ENCODE results near the gene TFAP2B.

TFAP2B gene

GRCh38 chr6:50848989-50849795, 30.5 kb downstream of the TFAP2B start:
- DNase-seq (ENCODE audit: low spot score) = no peak

- DNase-seq (ENCODE audit: low spot score) = no peak
These were observed 31.1 kb downstream of the TFAP2B start for GRCh38 chr6:50849796-50850180.

- DNase-seq (ENCODE audit: low spot score) = no peak
These were observed 31.8 kb downstream of the TFAP2B start for GRCh38 chr6:50850223-50851048.

GRCh38 chr6:50851049-50851845, 32.6 kb downstream of the TFAP2B start:
- no peak for DNase-seq (ENCODE audit: low spot score)

- no peak for DNase-seq (ENCODE audit: low spot score)
These were observed 35.3 kb downstream of the TFAP2B start for GRCh38 chr6:50853939-50854338.

- DNase-seq (ENCODE audit: low spot score) = no peak
These were observed 43.0 kb downstream of the TFAP2B start for GRCh38 chr6:50861692-50862091.

- DNase-seq (ENCODE audit: low spot score) = no peak
These were observed 43.5 kb downstream of the TFAP2B start for GRCh38 chr6:50862176-50862575.

- DNase-seq (ENCODE audit: low spot score) = no peak
These were observed 45.9 kb downstream of the TFAP2B start for GRCh38 chr6:50864601-50865000.

- DNase-seq (ENCODE audit: low spot score) = no peak
These were observed 49.8 kb downstream of the TFAP2B start for GRCh38 chr6:50868466-50868865.

GRCh38 chr6:50873167-50873566, 54.5 kb downstream of the TFAP2B start:
- DNase-seq (ENCODE audit: low spot score) = no peak

GRCh38 chr6:50884364-50884763, 65.7 kb downstream of the TFAP2B start:
- DNase-seq (ENCODE audit: low spot score) = no peak

- DNase-seq (ENCODE audit: low spot score) = no peak
These were observed 68.4 kb downstream of the TFAP2B start for GRCh38 chr6:50887112-50887511.

GRCh38 chr6:50889497-50889896, 70.8 kb downstream of the TFAP2B start:
- DNase-seq (ENCODE audit: low spot score) = no peak

GRCh38 chr6:50889935-50890334, 71.3 kb downstream of the TFAP2B start:
- DNase-seq (ENCODE audit: low spot score) = no peak

- no peak for DNase-seq (ENCODE audit: low spot score)
These were observed 71.9 kb downstream of the TFAP2B start for GRCh38 chr6:50890579-50890978.

GRCh38 chr6:50891290-50891689, 72.6 kb downstream of the TFAP2B start:
- no peak for DNase-seq (ENCODE audit: low spot score)

All from AG20443 (cell line).